CD14-positive monocyte (primary cell): ENCODE results near the gene CNTNAP2. TPM values are rescaled to one million over a fixed set of nuclear protein-coding genes. Genes with fewer than 3 reads are reported as not detected.

Experiments used
- DNase-seq, 3 donors: peaks; one replicate each; pipeline ENCODE4 v3.0.0-alpha.2; 2011 to 2022
- H2AFZ ChIP-seq: 2 replicates; pipeline ENCODE4 v1.6.0; 2012; ENCODE audit warnings: mild to moderate bottlenecking, low read depth, low read length, inconsistent platforms; ENCODE audit not compliant: insufficient read depth, poor library complexity, severe bottlenecking
- H3K27ac ChIP-seq, 2 donors: 1 replicate in 1 of 2; 2 replicates in 1 of 2; pipeline ENCODE4 v1.5.1; 2012 to 2013; ENCODE audit warnings: low read length in 2 of 2, control low read depth in 1 of 2, inconsistent platforms in 1 of 2, low read depth in 1 of 2, mild to moderate bottlenecking in 1 of 2
- H3K27me3 ChIP-seq, 2 donors: one replicate each; pipeline versions ENCODE4 v1.6.0 to v1.6.1; 2011 to 2013; ENCODE audit warnings: low read length in 2 of 2; ENCODE audit not compliant: control insufficient read depth in 2 of 2, insufficient read depth in 2 of 2
- H3K36me3 ChIP-seq, 2 donors: replicated peaks in 1 of 2; 1 replicate in 1 of 2; 2 replicates in 1 of 2; pipeline versions ENCODE4 v1.5.1 to v1.6.1; 2012 to 2013; ENCODE audit warnings: low read length in 2 of 2, control low read depth in 1 of 2, inconsistent platforms in 1 of 2, mild to moderate bottlenecking in 1 of 2; ENCODE audit not compliant: insufficient read depth in 2 of 2, control insufficient read depth in 1 of 2
- H3K4me1 ChIP-seq, 2 donors: 1 replicate in 1 of 2; 2 replicates in 1 of 2; pipeline versions ENCODE4 v1.5.1 to v1.6.1; 2012 to 2013; ENCODE audit warnings: low read length in 2 of 2, control low read depth in 1 of 2, inconsistent platforms in 1 of 2, mild to moderate bottlenecking in 1 of 2, moderate library complexity in 1 of 2; ENCODE audit not compliant: insufficient read depth in 2 of 2, control insufficient read depth in 1 of 2
- H3K4me2 ChIP-seq: replicated peaks from 2 replicates; pipeline ENCODE3; 2012; ENCODE audit warnings: low read length, moderate library complexity, mild to moderate bottlenecking; ENCODE audit not compliant: poor library complexity, severe bottlenecking; ENCODE audit errors: extremely low read depth
- H3K4me3 ChIP-seq, 3 experiments: fragments of 200-600 bp in 1 of 3; sonication (generic) in 1 of 3; replicated peaks in 1 of 3; 1 replicate in 2 of 3; 2 replicates in 1 of 3; pipeline ENCODE4 v1.5.1; 2011 to 2013; ENCODE audit warnings: low read length in 3 of 3, mild to moderate bottlenecking in 3 of 3, control low read depth in 2 of 3, low read depth in 2 of 3, inconsistent platforms in 1 of 3, moderate library complexity in 1 of 3
- H3K79me2 ChIP-seq: 2 replicates; pipeline ENCODE4 v1.6.0; 2012; ENCODE audit warnings: mild to moderate bottlenecking, control low read depth, inconsistent platforms, low read length, moderate library complexity; ENCODE audit not compliant: insufficient read depth
- H3K9ac ChIP-seq: 2 replicates; pipeline ENCODE4 v1.6.0; 2017; ENCODE audit warnings: low read length, mild to moderate bottlenecking; ENCODE audit not compliant: insufficient read depth, poor library complexity, severe bottlenecking
- H3K9me3 ChIP-seq, 2 donors: replicated peaks in 1 of 2; 1 replicate in 1 of 2; 2 replicates in 1 of 2; pipeline versions ENCODE4 v1.5.1 to v1.6.1; 2012 to 2013; ENCODE audit warnings: low read length in 2 of 2, control low read depth in 1 of 2; ENCODE audit not compliant: control insufficient read depth in 1 of 2, insufficient read depth in 1 of 2
- H4K20me1 ChIP-seq: 2 replicates; pipeline ENCODE4 v1.6.0; 2012; ENCODE audit warnings: mild to moderate bottlenecking, low read length, control low read depth, moderate library complexity; ENCODE audit not compliant: insufficient read depth
- H3K27ac Mint-ChIP-seq, 7 donors: one replicate each; pipeline ENCODE4 v1.8.0; 2020; ENCODE audit warnings: mild to moderate bottlenecking in 7 of 7, mixed read lengths in 7 of 7, moderate library complexity in 6 of 7, inconsistent platforms in 2 of 7
- H3K27me3 Mint-ChIP-seq, 3 donors: one replicate each; pipeline ENCODE4 v1.8.0; 2021 to 2022; ENCODE audit warnings: low read depth in 3 of 3, mild to moderate bottlenecking in 3 of 3, mixed read lengths in 3 of 3, moderate library complexity in 3 of 3, inconsistent platforms in 1 of 3
- H3K36me3 Mint-ChIP-seq, 2 donors: one replicate each; pipeline ENCODE4 v1.8.0; 2020; ENCODE audit warnings: mixed read lengths in 2 of 2, inconsistent platforms in 1 of 2, mild to moderate bottlenecking in 1 of 2
- H3K4me1 Mint-ChIP-seq: one replicate; pipeline ENCODE4 v1.8.0; 2020; ENCODE audit warnings: mild to moderate bottlenecking, mixed read lengths
- H3K4me3 Mint-ChIP-seq, 2 donors: one replicate each; pipeline ENCODE4 v1.8.0; 2020; ENCODE audit warnings: mild to moderate bottlenecking in 2 of 2, mixed read lengths in 2 of 2, moderate library complexity in 1 of 2
- H3K9me3 Mint-ChIP-seq, 7 donors: one replicate each; pipeline ENCODE4 v1.8.0; 2020 to 2022; ENCODE audit warnings: mixed read lengths in 7 of 7, mild to moderate bottlenecking in 6 of 7, moderate library complexity in 6 of 7, inconsistent platforms in 2 of 7
- CTCF ChIP-seq: fragments of 200-600 bp; IDR thresholded peaks from one replicate; pipeline ENCODE4 v1.8.0; 2022; ENCODE audit warnings: antibody characterized with exemption, mild to moderate bottlenecking
- WGBS: methylation state at CpG from one replicate; pipeline ENCODE4 v1.1.5; 2013; ENCODE audit warnings: missing lambda C conversion rate; ENCODE audit not compliant: insufficient coverage; 5-methylcytosine and 5-hydroxymethylcytosine counted together
- intact Hi-C, 2 donors: fragments of 100-400 bp; cut with micrococcal nuclease; formaldehyde crosslinking; loops; one replicate each; pipeline versions ENCODE4 v1.15.0 to v1.15.1; 2023
- polyA plus RNA-seq, 3 donors: library from polyadenylated mRNA; depleted of rRNA in 1 of 3; unstranded in 2 of 3; stranded (reverse) in 1 of 3; fragments of 300-500 nt in 2 of 3; fragments of >200 nt in 1 of 3; fragmentation: Illumina TruSeq in 2 of 3; gene quantifications; 1 replicate in 2 of 3; 2 replicates in 1 of 3; pipeline ENCODE4 v1.2.3, GENCODE V29; 2012 to 2021

Gene CNTNAP2
- polyA plus RNA-seq, 3 donors: 0.01 TPM; not detected in 2

- no peaks in the 10 kb centered on the region for H4K20me1 ChIP-seq
- H3K36me3 ChIP-seq: no peaks in the 10 kb centered on the region
- peaks cover 9 to 13% of the 10 kb centered on the region in 2 donors for H3K9me3 ChIP-seq
- no peak overlapping the region for H3K4me3 ChIP-seq
- WGBS: 91% methylated on average over 7 of the region's 14 CpGs
- Mint-ChIP-seq H3K27me3 (no peaks in the 10 kb centered on the region), H3K4me3 (no peak overlapping the region), H3K36me3 (no peaks in the 10 kb centered on the region), H3K9me3 (peaks cover 0 to 17% (median 11%) of the 10 kb centered on the region in 7 donors), H3K27ac (no peak overlapping the region), H3K4me1 (no peaks in the 10 kb centered on the region)
- H3K27ac ChIP-seq: no peak overlapping the region
- H3K4me1 ChIP-seq: no peaks in the 10 kb centered on the region
- no peaks in the 10 kb centered on the region for H3K27me3 ChIP-seq
- intact Hi-C loops: no loop called here
- no peak overlapping the region for H2AFZ ChIP-seq
- no peak overlapping the region for H3K4me2 ChIP-seq
- no peak for TF ChIP-seq CTCF
- no peak overlapping the region for H3K9ac ChIP-seq
- no peak for DNase-seq
- no peaks in the 10 kb centered on the region for H3K79me2 ChIP-seq
These were observed 1053.9 kb downstream of the CNTNAP2 start for GRCh38 chr7:147170341-147171012.

DNA sequence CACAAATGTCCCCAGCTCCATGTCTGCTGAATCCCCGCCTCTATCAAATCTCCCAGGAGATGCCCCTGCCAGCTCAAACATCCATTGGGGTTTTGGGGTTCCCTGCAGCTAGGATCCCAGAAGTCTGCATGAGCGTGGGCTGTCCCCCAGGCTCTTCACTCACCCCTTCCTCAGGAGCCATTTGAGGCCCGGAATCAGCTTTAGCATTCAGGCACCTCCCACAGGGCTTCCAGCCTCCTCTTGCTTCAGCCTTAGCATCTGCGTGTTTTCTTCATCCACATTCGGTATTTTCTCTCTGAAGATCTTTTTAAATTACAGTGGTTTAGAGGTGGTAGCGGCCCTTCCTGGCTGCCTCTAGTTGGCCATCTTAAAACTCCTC lies 1054.4 kb downstream of the CNTNAP2 start:
- TF ChIP-seq CTCF: no peak
- no peak overlapping the region for H2AFZ ChIP-seq
- H3K4me1 Mint-ChIP-seq: no peaks in the 10 kb centered on the region

More for the DNA sequence above, 1054.4 kb downstream of the CNTNAP2 start:
- Histone ChIP-seq H3K4me3 (no peak overlapping the region), H4K20me1 (no peaks in the 10 kb centered on the region), H3K27me3 (no peaks in the 10 kb centered on the region), H3K4me1 (no peaks in the 10 kb centered on the region), H3K79me2 (no peaks in the 10 kb centered on the region), H3K4me2 (no peak overlapping the region), H3K36me3 (no peaks in the 10 kb centered on the region), H3K9ac (no peak overlapping the region), H3K9me3 (peaks cover 9 to 13% of the 10 kb centered on the region in 2 donors), H3K27ac (no peak overlapping the region)
- Mint-ChIP-seq H3K4me3 (no peak overlapping the region), H3K27me3 (no peaks in the 10 kb centered on the region), H3K27ac (no peak overlapping the region), H3K9me3 (peaks cover 0 to 17% (median 11%) of the 10 kb centered on the region in 7 donors), H3K36me3 (no peaks in the 10 kb centered on the region)
- no peak for DNase-seq
- intact Hi-C loops: no loop called here
- 97% methylated on average over 3 of the region's 6 CpGs for WGBS
